Stomach (tissue), 9 donors: Measurements from ENCODE around the gene TNFRSF1B. TPM values are rescaled to one million over a fixed set of nuclear protein-coding genes. Genes with fewer than 3 reads are reported as not detected.

Experiments
- DNase-seq, 2 donors: peaks; one replicate each; pipeline versions ENCODE4 v3.0.0 to v3.0.0-alpha.2; 2013 to 2019
- H3K27ac ChIP-seq, 5 donors: fragments of 200-600 bp in 4 of 5; sonication (generic) in 4 of 5; one replicate each; pipeline ENCODE4 v1.5.1; 2013 to 2019; ENCODE audit warnings: mild to moderate bottlenecking in 1 of 5, moderate library complexity in 1 of 5
- H3K27me3 ChIP-seq, 3 donors: fragments of 200-600 bp; sonication (generic); one replicate each; pipeline ENCODE4 v1.5.1; 2017 to 2019; ENCODE audit warnings: mixed run types in 1 of 3
- H3K36me3 ChIP-seq, 4 donors: fragments of 200-600 bp; sonication (generic); 1 replicate in 3 of 4; 2 replicates in 1 of 4; pipeline ENCODE4 v1.5.1; 2016 to 2019
- H3K4me1 ChIP-seq, 4 donors: fragments of 200-600 bp; sonication (generic); one replicate each; pipeline ENCODE4 v1.5.1; 2016 to 2019
- H3K4me3 ChIP-seq, 4 donors: fragments of 200-600 bp; sonication (generic) in 3 of 4; one replicate each; pipeline ENCODE4 v1.5.1; 2016 to 2019; ENCODE audit warnings: mild to moderate bottlenecking in 1 of 4
- H3K9me3 ChIP-seq, 4 donors: fragments of 200-600 bp; sonication (generic); one replicate each; pipeline ENCODE4 v1.5.1; 2016 to 2019
- CTCF ChIP-seq, 7 experiments: fragments of 450-650 bp in 4 of 7; fragments of 200-600 bp in 3 of 7; sonication (generic) in 3 of 7; IDR thresholded peaks; one replicate each; pipeline ENCODE4 v1.5.1; 2016 to 2019; ENCODE audit warnings: antibody characterized with exemption in 7 of 7, control low read depth in 2 of 7, mild to moderate bottlenecking in 1 of 7
- EP300 ChIP-seq: sonication (generic); formaldehyde crosslinking; IDR thresholded peaks from one replicate; pipeline ENCODE4 v1.6.1; 2017; ENCODE audit warnings: antibody characterized with exemption
- POLR2A ChIP-seq, 4 donors: fragments of 450-650 bp; IDR thresholded peaks; one replicate each; pipeline ENCODE4 v1.6.1; 2016; ENCODE audit warnings: antibody characterized with exemption in 4 of 4, control low read depth in 2 of 4, mild to moderate bottlenecking in 1 of 4, moderate library complexity in 1 of 4
- POLR2AphosphoS5 ChIP-seq, 3 donors: sonication (generic); formaldehyde crosslinking; IDR thresholded peaks; one replicate each; pipeline ENCODE4 v1.6.1; 2016; ENCODE audit warnings: antibody characterized with exemption in 3 of 3
- WGBS, 5 donors: extraction: QIAGEN DNeasy Blood & Tissue Kit in 3 of 5; methylation state at CpG; one replicate each; pipeline versions ENCODE4 v1.1.5 to v1.1.7; 2013 to 2018; 5-methylcytosine and 5-hydroxymethylcytosine counted together
- intact Hi-C: fragments of 100-400 bp; cut with DNase I; formaldehyde crosslinking; loops from one replicate; pipeline ENCODE4 v1.15.1; 2023; ENCODE audit warnings: low total_unique reads
- polyA plus RNA-seq, 3 donors: library from polyadenylated mRNA; stranded (reverse); fragments of 200-250 nt; gene quantifications; one replicate each; pipeline ENCODE4 v1.2.3, GENCODE V29; 2013
- total RNA-seq, 5 donors: library from RNA; depleted of rRNA; stranded (reverse); fragments of >200 nt; gene quantifications; one replicate each; pipeline versions ENCODE4 v1.1.0 to v1.2.3, GENCODE V29; 2014 to 2016
- donor health status: healthy with polysubstance abuse.
- donor health status: Bipolar disorder and iron deficiency.
- donor health status: healthy.

TNFRSF1B gene
- total and polyA plus RNA-seq, 8 donors: 5.4 to 24.3 (median 11.5) TPM

- H3K9me3 ChIP-seq: no peaks in the 10 kb centered on the region
- H3K4me3 ChIP-seq: peak overlapping the region in 1 of 4 donors; percentile 1
- DNase-seq: no peak
- intact Hi-C loops: no loop called here
- peaks cover 0 to 2% (median 0%) of the 10 kb centered on the region in 3 donors for H3K27me3 ChIP-seq
- TF ChIP-seq EP300: no peak
- TF ChIP-seq CTCF (IDR thresholded peaks at IDR 0.05): no peak
- no peak for TF ChIP-seq POLR2A (IDR thresholded peaks at IDR 0.05)
- TF ChIP-seq POLR2AphosphoS5 (IDR thresholded peaks at IDR 0.05): no peak
- peak overlapping the region; percentile 35 to 93 (median 80) for H3K27ac ChIP-seq
- WGBS, 5 donors: 71 to 87% (median 79%) methylated on average over 13 to 14 of the region's 14 CpGs
- H3K4me1 ChIP-seq: peaks cover 33 to 92% (median 70%) of the 10 kb centered on the region in 4 donors
- peaks cover 0 to 5% (median 0%) of the 10 kb centered on the region in 4 donors for H3K36me3 ChIP-seq
Measured at GRCh38 chr1:12172042-12172851, 5.5 kb downstream of the TNFRSF1B start.

GRCh38 chr1:12173041-12173509 is 6.3 kb downstream of the TNFRSF1B start:
- no peak for TF ChIP-seq CTCF (IDR thresholded peaks at IDR 0.05)
- TF ChIP-seq EP300: no peak
- no peak for TF ChIP-seq POLR2A (IDR thresholded peaks at IDR 0.05)
- no peak for TF ChIP-seq POLR2AphosphoS5 (IDR thresholded peaks at IDR 0.05)
- Histone ChIP-seq H3K27ac (peak overlapping the region; percentile 49 to 93 (median 80)), H3K4me3 (no peak overlapping the region), H3K27me3 (no peaks in the 10 kb centered on the region), H3K4me1 (peaks cover 38 to 92% (median 72%) of the 10 kb centered on the region in 4 donors), H3K36me3 (peaks cover 0 to 5% (median 0%) of the 10 kb centered on the region in 4 donors), H3K9me3 (no peaks in the 10 kb centered on the region)
- DNase-seq: no peak
- intact Hi-C loops: no loop called here
- 74 to 90% (median 83%) methylated on average over 3 of the region's 3 CpGs for WGBS, 5 donors

GRCh38 chr1:12173631-12174121 is 6.9 kb downstream of the TNFRSF1B start:
- peaks cover 0 to 5% (median 0%) of the 10 kb centered on the region in 4 donors for H3K36me3 ChIP-seq
- peak overlapping the region; percentile 49 to 93 (median 80) for H3K27ac ChIP-seq
- intact Hi-C loops: no loop called here
- no peaks in the 10 kb centered on the region for H3K9me3 ChIP-seq
- peak in 2 of 3 donors; percentile 29 to 43 for TF ChIP-seq POLR2AphosphoS5 (IDR thresholded peaks at IDR 0.05)
- TF ChIP-seq EP300: no peak
- TF ChIP-seq CTCF (IDR thresholded peaks at IDR 0.05): no peak
- peak; percentile 73 to 81 for DNase-seq
- peak overlapping the region in 1 of 4 donors; percentile 9 for H3K4me3 ChIP-seq
- 69 to 77% (median 74%) methylated on average over 7 to 11 of the region's 11 CpGs for WGBS, 5 donors
- H3K4me1 ChIP-seq: peaks cover 43 to 92% (median 75%) of the 10 kb centered on the region in 4 donors
- H3K27me3 ChIP-seq: no peaks in the 10 kb centered on the region

- DNase-seq: peak in 1 of 2 donors; percentile 70
- H3K4me3 ChIP-seq: no peak overlapping the region
Measured at GRCh38 chr1:12174924-12175810, 8.4 kb downstream of the TNFRSF1B start.

More at GRCh38 chr1:12174924-12175810, 8.4 kb downstream of the TNFRSF1B start:
- H3K9me3 ChIP-seq: no peaks in the 10 kb centered on the region
- peaks cover 46 to 92% (median 70%) of the 10 kb centered on the region in 4 donors for H3K4me1 ChIP-seq
- intact Hi-C loops: no loop called here
- TF ChIP-seq POLR2A (IDR thresholded peaks at IDR 0.05): no peak
- no peak for TF ChIP-seq EP300
- TF ChIP-seq POLR2AphosphoS5 (IDR thresholded peaks at IDR 0.05): no peak
- no peak for TF ChIP-seq CTCF (IDR thresholded peaks at IDR 0.05)
- 62 to 74% (median 69%) methylated on average over 16 to 17 of the region's 17 CpGs for WGBS, 5 donors
- no peaks in the 10 kb centered on the region for H3K36me3 ChIP-seq
- H3K27me3 ChIP-seq: no peaks in the 10 kb centered on the region
- peak overlapping the region; percentile 41 to 93 (median 80) for H3K27ac ChIP-seq
